Ascending aorta (tissue), 2 donors: ENCODE data around the gene P2RX3. TPM values are rescaled to one million over a fixed set of nuclear protein-coding genes. Genes with fewer than 3 reads are reported as not detected.
"Not testable (repeated sequence)": the region's sequence is repeated elsewhere in the genome, so short reads cannot be mapped to it uniquely, and the experiment has no call there.

ENCODE experiments used
- DNase-seq, 2 donors: peaks; one replicate each; pipeline ENCODE4 v3.0.0-alpha.2; 2019; ENCODE audit warnings: low spot score in 2 of 2
- H3K27ac ChIP-seq, 2 donors: fragments of 200-600 bp; sonication (generic); one replicate each; pipeline ENCODE4 v1.5.1; 2016 to 2017; ENCODE audit warnings: mild to moderate bottlenecking in 1 of 2
- H3K27me3 ChIP-seq: fragments of 200-600 bp; sonication (generic); one replicate; pipeline ENCODE4 v1.5.1; 2017
- H3K36me3 ChIP-seq, 2 donors: fragments of 200-600 bp; sonication (generic); one replicate each; pipeline ENCODE4 v1.5.1; 2016
- H3K4me1 ChIP-seq, 2 donors: fragments of 200-600 bp; sonication (generic); one replicate each; pipeline ENCODE4 v1.5.1; 2016 to 2017; ENCODE audit warnings: mild to moderate bottlenecking in 1 of 2
- H3K4me3 ChIP-seq, 2 donors: fragments of 200-600 bp; sonication (generic); one replicate each; pipeline ENCODE4 v1.5.1; 2016 to 2017; ENCODE audit warnings: mild to moderate bottlenecking in 1 of 2
- H3K9me3 ChIP-seq, 2 donors: fragments of 200-600 bp; sonication (generic); one replicate each; pipeline ENCODE4 v1.5.1; 2016
- CTCF ChIP-seq, 3 experiments: fragments of 200-600 bp in 2 of 3; fragments of 450-650 bp in 1 of 3; sonication (generic) in 2 of 3; IDR thresholded peaks; one replicate each; pipeline ENCODE4 v1.5.1; 2016 to 2019; ENCODE audit warnings: antibody characterized with exemption in 3 of 3, mild to moderate bottlenecking in 1 of 3, moderate library complexity in 1 of 3
- intact Hi-C: fragments of 100-400 bp; cut with DNase I; formaldehyde crosslinking; loops from one replicate; pipeline ENCODE4 v1.15.1; 2023
- total RNA-seq: library from RNA; depleted of rRNA; stranded (reverse); fragments of >200 nt; gene quantifications from one replicate; pipeline ENCODE4 v1.1.0, GENCODE V29; 2016

P2RX3 gene
- total RNA-seq, 1 donor from 2014 or later = not detected

- H3K4me1 ChIP-seq = peaks cover 5 to 12% of the 10 kb centered on the region in 2 donors
- no peaks in the 10 kb centered on the region for H3K9me3 ChIP-seq
- TF ChIP-seq CTCF (IDR thresholded peaks at IDR 0.05) = no peak
- H3K4me3 ChIP-seq = no peak overlapping the region
- no peak for DNase-seq
- no peak overlapping the region for H3K27ac ChIP-seq
- peaks cover 25 to 63% of the 10 kb centered on the region in 2 donors for H3K36me3 ChIP-seq
- no peaks in the 10 kb centered on the region for H3K27me3 ChIP-seq
- intact Hi-C loops = no loop called here
These were observed 6.4 kb upstream of the P2RX3 start for GRCh38 chr11:57331720-57332119.

- Histone ChIP-seq H3K27me3 (no peaks in the 10 kb centered on the region), H3K27ac (no peak overlapping the region), H3K4me1 (peaks cover 5 to 12% of the 10 kb centered on the region in 2 donors), H3K36me3 (peaks cover 25 to 52% of the 10 kb centered on the region in 2 donors), H3K4me3 (no peak overlapping the region), H3K9me3 (no peaks in the 10 kb centered on the region)
- TF ChIP-seq CTCF (IDR thresholded peaks at IDR 0.05) = no peak
- no peak for DNase-seq
- intact Hi-C loops = no loop called here
These were observed 5.3 kb upstream of the P2RX3 start for GRCh38 chr11:57332694-57333440.

GRCh38 chr11:57335023-57335342, 3.2 kb upstream of the P2RX3 start:
- H3K27me3 ChIP-seq = no peaks in the 10 kb centered on the region
- no peaks in the 10 kb centered on the region for H3K9me3 ChIP-seq
- peak overlapping the region; percentile 88 to 94 for H3K4me3 ChIP-seq
- H3K27ac ChIP-seq = peak overlapping the region; percentile 95 to 97
- TF ChIP-seq CTCF (IDR thresholded peaks at IDR 0.05) = no peak
- peaks cover 5 to 12% of the 10 kb centered on the region in 2 donors for H3K4me1 ChIP-seq
- DNase-seq = no peak
- intact Hi-C loops = loop anchor here (1.0 to 5.0 kb wide), 2 partner anchors 10 to 312 kb away; partner anchors contain the start of gene YPEL4
- peaks cover 21 to 35% of the 10 kb centered on the region in 2 donors for H3K36me3 ChIP-seq

GRCh38 chr11:57335343-57336110, 2.6 kb upstream of the P2RX3 start, which contains the start of gene SSRP1:
TSS of gene SSRP1 (minus strand) at chr11:57335892. CDS start at chr11:57335121, 771 bp downstream.
- intact Hi-C loops = loop anchor here (1.0 to 5.0 kb wide), 2 partner anchors 10 to 312 kb away; partner anchors contain the start of gene YPEL4
- H3K4me3 ChIP-seq = peak within 1 kb of the TSS; percentile 88 to 94
- TF ChIP-seq CTCF (IDR thresholded peaks at IDR 0.05) = no peak

GRCh38 chr11:57336111-57336666, 2.0 kb upstream of the P2RX3 start:
- TF ChIP-seq CTCF (IDR thresholded peaks at IDR 0.05) = no peak
- Histone ChIP-seq H3K9me3 (no peaks in the 10 kb centered on the region), H3K4me3 (peak overlapping the region; percentile 88 to 94), H3K4me1 (peaks cover 5 to 12% of the 10 kb centered on the region in 2 donors), H3K27ac (peak overlapping the region; percentile 95 to 97), H3K36me3 (peaks cover 11 to 23% of the 10 kb centered on the region in 2 donors), H3K27me3 (no peaks in the 10 kb centered on the region)
- DNase-seq = no peak
- intact Hi-C loops = loop anchor here (5.0 kb wide), 1 partner anchor 311 kb away; the partner anchor contains the start of gene YPEL4

More at GRCh38 chr11:57335343-57336110, 2.6 kb upstream of the P2RX3 start, which contains the start of gene SSRP1:
- Histone ChIP-seq H3K9me3 (no peaks in the 10 kb centered on the region), H3K36me3 (peaks cover 16 to 29% of the 10 kb centered on the region in 2 donors), H3K27me3 (no peaks in the 10 kb centered on the region), H3K4me1 (peaks cover 5 to 12% of the 10 kb centered on the region in 2 donors), H3K27ac (peak within 1 kb of the TSS; percentile 95 to 97)
- peak in 1 of 2 donors; percentile 93 for DNase-seq

GRCh38 chr11:57336856-57337255, 1.3 kb upstream of the P2RX3 start:
- H3K4me3 ChIP-seq, H3K27ac ChIP-seq, H3K27me3 ChIP-seq, H3K9me3 ChIP-seq, DNase-seq: not testable (repeated sequence)
- H3K4me1 ChIP-seq = peaks cover 5 to 12% of the 10 kb centered on the region in 2 donors
- intact Hi-C loops = loop anchor here (5.0 kb wide), 1 partner anchor 310 kb away; the partner anchor contains the start of gene YPEL4
- H3K36me3 ChIP-seq = peaks cover 7 to 16% of the 10 kb centered on the region in 2 donors
